Esophagus squamous epithelium (tissue), 5 donors: ENCODE measurements around the gene FBXO24. TPM values are rescaled to one million over a fixed set of nuclear protein-coding genes. Genes with fewer than 3 reads are reported as not detected.

Experiments
- DNase-seq: peaks from one replicate; lab custom pipeline; 2025; lab: John Stamatoyannopoulos, UW
- H3K27ac ChIP-seq, 4 donors: fragments of 200-600 bp; sonication (generic); one replicate each; pipeline ENCODE4 v1.5.1; 2016 to 2019; ENCODE audit warnings: mild to moderate bottlenecking in 1 of 4
- H3K27me3 ChIP-seq, 4 donors: fragments of 200-600 bp; sonication (generic); 1 replicate in 3 of 4; 2 replicates in 1 of 4; pipeline versions ENCODE4 v1.5.1 to v1.6.0; 2017 to 2021; ENCODE audit warnings: antibody characterized with exemption in 1 of 4
- H3K36me3 ChIP-seq, 3 donors: fragments of 200-600 bp; sonication (generic); one replicate each; pipeline ENCODE4 v1.5.1; 2016 to 2019
- H3K4me1 ChIP-seq, 3 donors: fragments of 200-600 bp; sonication (generic); one replicate each; pipeline ENCODE4 v1.5.1; 2017 to 2019
- H3K4me3 ChIP-seq, 4 donors: fragments of 200-600 bp; sonication (generic); 1 replicate in 3 of 4; 2 replicates in 1 of 4; pipeline ENCODE4 v1.5.1; 2016 to 2019; ENCODE audit warnings: mild to moderate bottlenecking in 2 of 4, moderate library complexity in 1 of 4
- H3K9me3 ChIP-seq, 3 donors: fragments of 200-600 bp; sonication (generic); one replicate each; pipeline ENCODE4 v1.5.1; 2016 to 2019
- POLR2A ChIP-seq, 4 donors: fragments of 450-650 bp; IDR thresholded peaks; one replicate each; pipeline ENCODE4 v1.6.1; 2017; ENCODE audit warnings: antibody characterized with exemption in 4 of 4, mild to moderate bottlenecking in 4 of 4, moderate library complexity in 3 of 4
- WGBS, 2 donors: methylation state at CpG; one replicate each; pipeline ENCODE4 v1.1.5; 2018; 5-methylcytosine and 5-hydroxymethylcytosine counted together
- intact Hi-C: fragments of 100-400 bp; cut with DNase I; formaldehyde crosslinking; loops from one replicate; pipeline ENCODE4 v1.15.0; 2022
- total RNA-seq, 4 donors: library from RNA; depleted of rRNA; stranded (reverse); fragments of >200 nt; gene quantifications; one replicate each; pipeline ENCODE4 v1.1.0, GENCODE V29; 2016
- TF ChIP-seq, protein P1 (sequence below), 6 experiments: fragments of 450-650 bp in 4 of 6; fragments of 200-600 bp in 2 of 6; sonication (generic) in 2 of 6; IDR thresholded peaks; one replicate each; pipeline ENCODE4 v1.5.1; 2016 to 2019; ENCODE audit warnings: antibody characterized with exemption in 6 of 6, mild to moderate bottlenecking in 4 of 6, moderate library complexity in 4 of 6
- donor health status: DM: yes; HTN: yes; CAD: no.

The FBXO24 gene
- total RNA-seq, 4 donors from 2014 or later: 0.19 to 1.6 (median 0.29) TPM; not detected in 1

DNA sequence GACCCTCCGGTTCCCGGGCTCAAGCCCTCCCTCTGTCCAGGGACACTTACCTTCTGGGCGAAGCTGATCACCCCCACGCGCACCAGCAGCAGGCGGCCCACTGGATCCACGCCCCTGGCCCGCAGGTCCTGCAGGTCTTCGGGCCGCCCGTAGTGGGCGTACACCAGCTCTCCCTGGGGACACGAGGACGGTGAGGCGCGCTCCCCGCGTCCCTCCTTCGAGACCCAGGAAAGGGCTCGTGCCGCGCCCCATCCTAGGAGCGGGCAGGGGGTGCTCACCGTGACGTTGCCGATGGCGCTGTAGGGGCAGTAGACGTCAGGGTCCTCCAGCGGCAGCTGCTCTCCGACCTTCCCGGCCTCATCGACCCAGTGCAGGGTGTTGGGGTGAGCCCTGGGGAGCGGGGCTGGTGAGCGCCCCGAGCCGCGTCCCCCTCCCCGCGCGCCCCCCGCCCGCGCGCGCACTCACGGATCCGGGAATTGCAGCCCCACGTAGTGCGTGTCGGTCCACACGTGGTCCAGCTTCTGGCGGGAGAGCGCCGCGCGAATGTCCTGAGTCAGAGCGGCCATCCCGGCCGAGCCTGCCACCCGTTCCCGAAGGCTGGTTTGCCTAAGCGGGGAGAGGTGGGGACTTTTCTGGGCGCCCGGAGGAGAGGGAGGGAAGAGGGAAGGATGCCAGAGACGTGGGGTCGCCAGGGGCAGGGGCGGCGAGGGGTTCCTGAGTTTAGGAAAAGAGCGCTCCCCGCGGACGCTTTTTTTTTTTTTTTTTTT is 47.0 kb downstream of the FBXO24 start:
- H3K27ac ChIP-seq: peak overlapping the region in 3 of 4 donors; percentile 1 to 34 (median 26)
- H3K36me3 ChIP-seq: no peaks in the 10 kb centered on the region
- H3K4me3 ChIP-seq: peak overlapping the region; percentile 40 to 75 (median 53)
- H3K27me3 ChIP-seq: peaks cover 0 to 20% (median 0%) of the 10 kb centered on the region in 4 donors
- TF ChIP-seq POLR2A (IDR thresholded peaks at IDR 0.05): no peak
- TF ChIP-seq, protein P1, sequence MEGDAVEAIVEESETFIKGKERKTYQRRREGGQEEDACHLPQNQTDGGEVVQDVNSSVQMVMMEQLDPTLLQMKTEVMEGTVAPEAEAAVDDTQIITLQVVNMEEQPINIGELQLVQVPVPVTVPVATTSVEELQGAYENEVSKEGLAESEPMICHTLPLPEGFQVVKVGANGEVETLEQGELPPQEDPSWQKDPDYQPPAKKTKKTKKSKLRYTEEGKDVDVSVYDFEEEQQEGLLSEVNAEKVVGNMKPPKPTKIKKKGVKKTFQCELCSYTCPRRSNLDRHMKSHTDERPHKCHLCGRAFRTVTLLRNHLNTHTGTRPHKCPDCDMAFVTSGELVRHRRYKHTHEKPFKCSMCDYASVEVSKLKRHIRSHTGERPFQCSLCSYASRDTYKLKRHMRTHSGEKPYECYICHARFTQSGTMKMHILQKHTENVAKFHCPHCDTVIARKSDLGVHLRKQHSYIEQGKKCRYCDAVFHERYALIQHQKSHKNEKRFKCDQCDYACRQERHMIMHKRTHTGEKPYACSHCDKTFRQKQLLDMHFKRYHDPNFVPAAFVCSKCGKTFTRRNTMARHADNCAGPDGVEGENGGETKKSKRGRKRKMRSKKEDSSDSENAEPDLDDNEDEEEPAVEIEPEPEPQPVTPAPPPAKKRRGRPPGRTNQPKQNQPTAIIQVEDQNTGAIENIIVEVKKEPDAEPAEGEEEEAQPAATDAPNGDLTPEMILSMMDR (IDR thresholded peaks at IDR 0.05): peak in 5 of 6 experiments; percentile 39 to 55 (median 50)
- DNase-seq: no peak
- 0 to 3% methylated on average over 9 to 11 of the region's 72 CpGs for WGBS, 2 donors
- H3K4me1 ChIP-seq: peaks cover 6 to 15% (median 9%) of the 10 kb centered on the region in 3 donors
- intact Hi-C loops: no loop called here
- H3K9me3 ChIP-seq: no peaks in the 10 kb centered on the region

DNA sequence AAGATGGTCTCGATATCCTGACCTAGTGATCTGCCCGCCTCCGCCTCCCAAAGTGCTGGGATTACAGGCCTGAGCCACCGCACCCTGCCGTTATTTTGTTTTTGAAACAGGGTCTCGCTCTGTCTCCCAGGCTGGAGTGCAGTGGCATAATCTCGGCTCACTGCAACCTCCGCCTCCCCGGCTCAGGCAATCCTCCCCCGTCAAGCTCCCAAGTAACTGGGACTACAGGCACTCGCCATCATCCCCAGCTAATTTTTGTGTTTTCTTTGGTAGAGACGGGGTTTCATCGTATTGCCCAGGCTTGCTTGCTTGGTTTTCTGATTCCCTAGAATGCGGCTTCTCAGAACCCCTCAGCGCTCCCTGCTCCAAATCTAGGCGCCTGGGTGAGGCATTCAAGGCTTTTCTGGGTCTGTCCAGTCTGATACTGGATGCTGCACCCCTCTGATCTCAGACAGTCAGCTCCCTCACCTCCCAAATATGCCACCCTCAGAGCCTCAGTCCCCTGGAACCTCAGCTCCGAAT is 53.9 kb downstream of the FBXO24 start:
- intact Hi-C loops: no loop called here
- DNase-seq: no peak

DNA sequence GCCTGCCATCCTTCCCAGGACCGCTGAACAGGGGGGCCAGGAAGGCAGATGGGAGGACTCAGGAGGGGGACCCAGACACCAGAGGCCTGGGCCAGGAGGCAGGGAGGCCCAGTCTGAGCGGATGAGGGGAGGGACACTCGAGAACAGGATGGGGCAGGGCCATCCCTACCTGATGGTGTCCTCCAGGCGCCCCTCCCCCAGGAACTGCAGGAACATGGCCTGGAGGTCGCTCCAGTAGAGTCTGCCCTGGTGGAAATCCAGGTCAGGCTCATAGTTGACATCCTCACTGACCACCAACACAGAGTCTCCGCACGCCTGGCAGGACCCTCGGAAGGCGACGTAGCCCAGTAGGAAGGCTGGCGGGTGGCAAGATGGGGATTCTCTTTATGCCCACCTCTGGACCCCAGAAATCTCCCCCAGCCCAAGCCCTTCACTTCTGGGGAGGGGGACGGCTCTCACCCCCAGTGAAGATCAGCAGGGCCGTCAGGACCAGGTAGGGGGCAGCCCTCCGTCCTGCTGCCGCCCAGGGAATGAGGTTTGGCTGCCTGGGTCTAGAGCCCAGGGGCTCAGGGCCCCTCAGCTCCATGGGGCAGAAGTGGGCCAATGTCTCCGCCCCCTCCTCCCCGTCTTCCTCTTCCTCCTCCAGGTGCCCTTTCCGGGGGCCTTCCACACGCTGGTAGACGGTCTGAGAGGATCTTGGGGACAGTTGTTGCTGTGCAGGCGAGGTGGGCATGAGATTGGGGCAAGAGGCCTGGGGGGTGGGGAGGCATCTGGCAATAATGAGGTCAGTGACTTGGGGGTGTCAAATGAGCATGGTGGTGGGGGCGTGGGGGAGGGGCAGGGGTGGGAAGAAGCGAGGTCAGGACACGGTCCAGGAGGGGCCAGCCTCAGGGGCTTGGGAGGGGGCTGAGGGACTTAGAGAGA is 54.7 kb downstream of the FBXO24 start:
- Histone ChIP-seq H3K27me3 (peaks cover 0 to 40% (median 0%) of the 10 kb centered on the region in 4 donors), H3K27ac (no peak overlapping the region)

More for the DNA sequence above, 53.9 kb downstream of the FBXO24 start:
- no peak overlapping the region for H3K27ac ChIP-seq
- no peaks in the 10 kb centered on the region for H3K36me3 ChIP-seq
- peaks cover 0 to 34% (median 0%) of the 10 kb centered on the region in 4 donors for H3K27me3 ChIP-seq
- peaks cover 0 to 13% (median 0%) of the 10 kb centered on the region in 3 donors for H3K4me1 ChIP-seq
- H3K9me3 ChIP-seq: no peaks in the 10 kb centered on the region
- no peak for TF ChIP-seq POLR2A (IDR thresholded peaks at IDR 0.05)
- TF ChIP-seq, protein P1 (IDR thresholded peaks at IDR 0.05): no peak
- WGBS, 2 donors: 76 to 85% methylated on average over 14 to 16 of the region's 17 CpGs
- no peak overlapping the region for H3K4me3 ChIP-seq

DNA sequence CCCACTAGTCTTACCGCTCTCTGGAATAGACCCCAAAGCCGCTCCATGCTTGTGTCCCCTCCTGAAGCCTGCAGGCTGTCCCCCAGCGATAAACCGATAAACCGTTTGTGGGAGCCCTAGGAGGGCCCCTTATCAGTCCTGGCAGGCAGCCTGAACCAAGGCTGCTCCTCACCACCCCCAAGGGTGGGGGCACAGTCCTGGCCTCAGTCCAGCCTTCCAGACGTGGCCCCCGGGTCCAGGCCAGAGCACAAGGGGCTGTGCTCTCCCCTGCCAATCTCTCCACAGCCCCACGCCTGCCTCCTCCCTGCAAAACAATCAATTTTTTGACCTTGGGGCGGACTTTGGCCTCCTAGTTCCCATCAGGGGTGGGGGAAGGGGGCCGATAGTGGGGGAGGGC is 55.3 kb downstream of the FBXO24 start, which contains the start of gene TFR2:
TSS of gene TFR2 (minus strand) at position 90 of the 397 bp plus-strand sequence. CDS start at position 47, 43 bp downstream.
- intact Hi-C loops: no loop called here
- no peak for DNase-seq
- H3K4me3 ChIP-seq: no peak within 1 kb of the TSS
- no peak within 1 kb of the TSS for H3K27ac ChIP-seq
- H3K4me1 ChIP-seq: peaks cover 0 to 13% (median 0%) of the 10 kb centered on the region in 3 donors
- no peaks in the 10 kb centered on the region for H3K36me3 ChIP-seq
- WGBS, 2 donors: 47 to 61% methylated on average over 3 to 7 of the region's 10 CpGs
- no peaks in the 10 kb centered on the region for H3K9me3 ChIP-seq
- H3K27me3 ChIP-seq: peaks cover 0 to 47% (median 0%) of the 10 kb centered on the region in 4 donors
- TF ChIP-seq POLR2A (IDR thresholded peaks at IDR 0.05): no peak
- TF ChIP-seq, protein P1 (IDR thresholded peaks at IDR 0.05): no peak

More for the DNA sequence above, 54.7 kb downstream of the FBXO24 start:
- no peaks in the 10 kb centered on the region for H3K36me3 ChIP-seq
- intact Hi-C loops: no loop called here
- H3K4me1 ChIP-seq: peaks cover 0 to 13% (median 0%) of the 10 kb centered on the region in 3 donors
- WGBS, 2 donors: 68 to 86% methylated on average over 7 to 9 of the region's 24 CpGs
- DNase-seq: no peak
- no peak overlapping the region for H3K4me3 ChIP-seq
- TF ChIP-seq, protein P1 (IDR thresholded peaks at IDR 0.05): no peak
- TF ChIP-seq POLR2A (IDR thresholded peaks at IDR 0.05): no peak
- H3K9me3 ChIP-seq: no peaks in the 10 kb centered on the region
